Stimulated activated naive B cell treated with anti-CD40 and anti-IgM and Interleukin-4, amounts not matched to agents 10 μg/mL and 1 μg/mL and 100 μg/mL, for 72 hours (primary cell): Measurements from ENCODE around the gene C2CD5.
"Not testable (repeated sequence)": the region's sequence is repeated elsewhere in the genome, so short reads cannot be mapped to it uniquely, and the experiment has no call there.

ENCODE experiments used
- ATAC-seq, 2 donors: fragments of 150-1000 bp; cut with Tn5 transposase; replicated peaks; 2 replicates each; pipeline ENCODE4 v1.10.0; 2021; ENCODE audit warnings: moderate library complexity in 1 of 2
- DNase-seq: peaks from one replicate; pipeline ENCODE4 v3.0.0; 2021
- H3K27ac Mint-ChIP-seq: one replicate; pipeline ENCODE4 v1.8.0; 2022; ENCODE audit warnings: mild to moderate bottlenecking, mixed read lengths
- H3K27me3 Mint-ChIP-seq, 2 donors: one replicate each; pipeline ENCODE4 v1.8.0; 2022; ENCODE audit warnings: mixed read lengths in 2 of 2
- H3K36me3 Mint-ChIP-seq, 2 donors: one replicate each; pipeline ENCODE4 v1.8.0; 2022; ENCODE audit warnings: mixed read lengths in 2 of 2, mild to moderate bottlenecking in 1 of 2
- H3K4me1 Mint-ChIP-seq, 2 donors: one replicate each; pipeline ENCODE4 v1.8.0; 2022; ENCODE audit warnings: mixed read lengths in 2 of 2, mild to moderate bottlenecking in 1 of 2
- H3K4me3 Mint-ChIP-seq, 2 donors: one replicate each; pipeline ENCODE4 v1.8.0; 2022; ENCODE audit warnings: mild to moderate bottlenecking in 2 of 2, mixed read lengths in 2 of 2, moderate library complexity in 1 of 2
- H3K9me3 Mint-ChIP-seq, 2 donors: one replicate each; pipeline ENCODE4 v1.8.0; 2022; ENCODE audit warnings: mixed read lengths in 2 of 2, mild to moderate bottlenecking in 1 of 2

The C2CD5 gene, protein sequence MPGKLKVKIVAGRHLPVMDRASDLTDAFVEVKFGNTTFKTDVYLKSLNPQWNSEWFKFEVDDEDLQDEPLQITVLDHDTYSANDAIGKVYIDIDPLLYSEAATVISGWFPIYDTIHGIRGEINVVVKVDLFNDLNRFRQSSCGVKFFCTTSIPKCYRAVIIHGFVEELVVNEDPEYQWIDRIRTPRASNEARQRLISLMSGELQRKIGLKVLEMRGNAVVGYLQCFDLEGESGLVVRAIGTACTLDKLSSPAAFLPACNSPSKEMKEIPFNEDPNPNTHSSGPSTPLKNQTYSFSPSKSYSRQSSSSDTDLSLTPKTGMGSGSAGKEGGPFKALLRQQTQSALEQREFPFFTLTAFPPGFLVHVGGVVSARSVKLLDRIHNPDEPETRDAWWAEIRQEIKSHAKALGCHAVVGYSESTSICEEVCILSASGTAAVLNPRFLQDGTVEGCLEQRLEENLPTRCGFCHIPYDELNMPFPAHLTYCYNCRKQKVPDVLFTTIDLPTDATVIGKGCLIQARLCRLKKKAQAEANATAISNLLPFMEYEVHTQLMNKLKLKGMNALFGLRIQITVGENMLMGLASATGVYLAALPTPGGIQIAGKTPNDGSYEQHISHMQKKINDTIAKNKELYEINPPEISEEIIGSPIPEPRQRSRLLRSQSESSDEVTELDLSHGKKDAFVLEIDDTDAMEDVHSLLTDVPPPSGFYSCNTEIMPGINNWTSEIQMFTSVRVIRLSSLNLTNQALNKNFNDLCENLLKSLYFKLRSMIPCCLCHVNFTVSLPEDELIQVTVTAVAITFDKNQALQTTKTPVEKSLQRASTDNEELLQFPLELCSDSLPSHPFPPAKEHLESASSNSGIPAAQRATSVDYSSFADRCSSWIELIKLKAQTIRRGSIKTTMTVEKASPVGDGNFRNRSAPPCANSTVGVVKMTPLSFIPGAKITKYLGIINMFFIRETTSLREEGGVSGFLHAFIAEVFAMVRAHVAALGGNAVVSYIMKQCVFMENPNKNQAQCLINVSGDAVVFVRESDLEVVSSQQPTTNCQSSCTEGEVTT

DNA sequence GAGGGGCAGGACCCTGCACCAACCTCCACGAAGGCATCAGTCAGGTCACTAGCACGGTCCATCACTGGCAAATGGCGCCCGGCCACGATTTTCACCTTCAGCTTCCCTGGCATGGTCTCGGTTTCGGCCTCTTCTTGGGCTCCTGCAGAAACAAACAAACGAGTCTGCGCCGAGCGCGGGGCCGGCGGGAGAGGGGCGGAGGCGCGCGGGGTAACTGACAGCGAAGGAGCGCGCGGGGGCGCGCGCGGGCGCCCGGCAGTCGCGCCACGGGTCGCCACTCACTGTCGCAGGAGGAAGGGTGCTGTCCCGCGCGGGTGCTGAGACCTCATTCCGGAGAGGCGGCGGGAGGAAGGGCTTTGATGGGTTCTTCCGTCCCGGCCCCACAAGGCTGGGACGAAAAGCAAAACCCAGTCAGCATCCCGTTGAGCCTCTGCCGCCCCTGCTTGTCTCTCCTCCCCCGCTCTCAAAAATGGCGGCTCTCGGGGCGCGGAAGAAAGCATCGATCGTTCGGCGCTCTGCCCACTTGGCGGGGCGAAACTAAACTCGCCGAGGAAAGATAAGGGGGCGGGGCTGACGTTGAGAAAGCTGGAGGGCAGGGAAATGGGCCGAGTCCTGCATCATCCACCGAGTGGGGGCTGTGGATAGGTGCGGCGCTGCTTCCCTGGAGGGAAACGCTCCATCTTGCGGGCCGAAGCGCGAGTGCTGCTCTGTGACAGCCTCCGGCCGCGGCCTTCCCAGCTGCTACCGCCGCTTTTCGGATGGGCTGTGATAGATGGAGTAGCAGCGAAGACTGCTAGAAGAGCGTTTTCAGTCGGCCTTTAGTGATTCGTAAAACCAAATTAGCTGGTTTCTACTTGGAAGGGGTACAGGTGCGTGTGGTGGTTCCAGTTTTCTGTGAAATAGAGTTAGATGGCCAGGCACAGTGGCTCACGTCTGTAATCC lies at the start of gene C2CD5:
TSS of gene C2CD5 (minus strand) at position 505 of the 942 bp plus-strand sequence. CDS start at position 113, 392 bp downstream.
- Mint-ChIP-seq H3K4me3 (peak within 1 kb of the TSS; percentile 90 to 91), H3K27ac (peak within 1 kb of the TSS; percentile 97), H3K4me1 (peaks cover 28 to 38% of the 10 kb centered on the region in 2 donors), H3K27me3 (peaks cover 5 to 6% of the 10 kb centered on the region in 2 donors), H3K36me3 (peaks cover 7 to 16% of the 10 kb centered on the region in 2 donors), H3K9me3 (peaks cover 0 to 4% of the 10 kb centered on the region in 2 donors)
- DNase-seq (peak; percentile 95), ATAC-seq (peak; percentile 81 to 85)

GRCh38 chr12:22593864-22594263 lies 49.5 kb upstream of the C2CD5 start:
- no peak for ATAC-seq

GRCh38 chr12:22588817-22589216 lies 44.5 kb upstream of the C2CD5 start:
- H3K27ac Mint-ChIP-seq = no peak overlapping the region
- no peak for ATAC-seq
- no peak for DNase-seq

More at GRCh38 chr12:22593864-22594263, 49.5 kb upstream of the C2CD5 start:
- Mint-ChIP-seq H3K4me3 (no peak overlapping the region), H3K36me3 (no peaks in the 10 kb centered on the region), H3K27me3 (peaks cover 0 to 6% of the 10 kb centered on the region in 2 donors), H3K9me3 (no peaks in the 10 kb centered on the region), H3K4me1 (no peaks in the 10 kb centered on the region), H3K27ac (no peak overlapping the region)
- DNase-seq = no peak

GRCh38 chr12:22578328-22578727 lies 34.0 kb upstream of the C2CD5 start:
- Mint-ChIP-seq H3K36me3 (no peaks in the 10 kb centered on the region), H3K27ac (no peak overlapping the region), H3K4me1 (no peaks in the 10 kb centered on the region), H3K27me3 (peaks cover 0 to 8% of the 10 kb centered on the region in 2 donors), H3K4me3 (no peak overlapping the region), H3K9me3 (no peaks in the 10 kb centered on the region)
- no peak for DNase-seq
- no peak for ATAC-seq

More at GRCh38 chr12:22588817-22589216, 44.5 kb upstream of the C2CD5 start:
- peaks cover 0 to 13% of the 10 kb centered on the region in 2 donors for H3K27me3 Mint-ChIP-seq
- peaks cover 0 to 1% of the 10 kb centered on the region in 2 donors for H3K9me3 Mint-ChIP-seq
- no peaks in the 10 kb centered on the region for H3K4me1 Mint-ChIP-seq
- no peak overlapping the region for H3K4me3 Mint-ChIP-seq
- peaks cover 0 to 1% of the 10 kb centered on the region in 2 donors for H3K36me3 Mint-ChIP-seq

GRCh38 chr12:22577667-22578066 lies 33.3 kb upstream of the C2CD5 start:
- DNase-seq (no peak), ATAC-seq (no peak)
- H3K36me3 Mint-ChIP-seq = no peaks in the 10 kb centered on the region
- no peaks in the 10 kb centered on the region for H3K4me1 Mint-ChIP-seq
- H3K9me3 Mint-ChIP-seq = no peaks in the 10 kb centered on the region
- H3K27ac Mint-ChIP-seq = no peak overlapping the region
- peaks cover 0 to 8% of the 10 kb centered on the region in 2 donors for H3K27me3 Mint-ChIP-seq
- no peak overlapping the region for H3K4me3 Mint-ChIP-seq

DNA sequence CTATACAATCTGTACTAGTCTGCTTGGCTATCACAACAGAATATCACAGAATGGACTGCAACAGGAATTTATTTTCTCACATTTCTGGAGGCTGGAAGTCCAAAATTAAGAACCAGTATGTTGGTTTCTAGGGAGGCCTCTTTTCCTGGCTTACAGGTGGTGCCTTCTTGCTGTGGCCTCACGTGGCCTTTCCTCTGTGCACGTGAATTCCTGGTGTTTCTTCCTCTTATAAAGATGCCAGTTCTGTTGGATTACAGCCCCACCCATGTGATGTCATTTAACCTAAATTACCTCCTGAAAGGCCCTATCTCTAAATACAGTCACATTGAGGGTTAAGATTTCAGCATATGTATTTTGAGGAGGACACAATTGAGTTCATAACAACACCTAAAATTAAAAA lies 32.1 kb upstream of the C2CD5 start:
- ATAC-seq (no peak), DNase-seq (no peak)
- Mint-ChIP-seq H3K27me3 (peaks cover 0 to 8% of the 10 kb centered on the region in 2 donors), H3K27ac (no peak overlapping the region), H3K36me3 (no peaks in the 10 kb centered on the region), H3K4me3 (no peak overlapping the region), H3K4me1 (no peaks in the 10 kb centered on the region), H3K9me3 (no peaks in the 10 kb centered on the region)

DNA sequence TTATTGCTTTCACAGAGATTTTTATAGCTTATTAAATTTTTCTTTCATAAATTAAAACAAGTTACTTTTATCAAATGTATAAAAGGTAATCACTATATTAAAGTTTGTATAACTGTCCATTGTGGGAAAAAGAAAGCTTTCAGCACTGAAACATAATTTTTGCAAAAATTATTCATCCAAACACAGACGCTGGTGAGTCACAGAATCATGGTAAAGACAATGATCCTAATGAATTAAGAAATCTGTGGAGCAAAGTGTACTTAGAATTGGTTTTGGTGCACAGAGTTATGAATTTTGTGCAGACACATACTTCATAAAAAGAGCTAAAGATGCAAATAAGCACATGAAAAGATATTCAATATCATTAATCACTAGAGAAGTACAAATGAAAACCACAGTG lies 31.7 kb upstream of the C2CD5 start:
- no peaks in the 10 kb centered on the region for H3K36me3 Mint-ChIP-seq
- DNase-seq (no peak), ATAC-seq (no peak)
- H3K27me3 Mint-ChIP-seq = peaks cover 0 to 8% of the 10 kb centered on the region in 2 donors
- no peaks in the 10 kb centered on the region for H3K9me3 Mint-ChIP-seq
- H3K4me1 Mint-ChIP-seq = no peaks in the 10 kb centered on the region
- H3K4me3 Mint-ChIP-seq = no peak overlapping the region
- no peak overlapping the region for H3K27ac Mint-ChIP-seq

DNA sequence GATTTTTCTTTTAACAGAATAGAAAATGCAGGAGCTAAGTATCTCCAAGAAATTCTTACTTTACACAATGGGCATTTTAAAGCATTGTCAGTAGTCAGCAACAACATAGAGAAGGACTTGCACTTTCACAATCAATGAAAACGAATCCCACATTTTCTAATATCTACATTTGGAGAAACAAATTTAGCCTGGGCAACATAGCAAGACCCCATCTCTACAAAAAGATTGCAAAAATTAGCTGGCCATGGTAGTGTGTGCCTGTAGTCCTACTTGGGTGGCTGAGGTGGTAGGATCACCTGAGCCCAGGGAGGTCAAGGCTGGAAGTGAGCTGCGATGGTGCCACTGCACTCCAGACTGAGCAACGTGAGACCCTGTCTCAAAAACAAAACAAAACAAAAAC lies 30.6 kb upstream of the C2CD5 start:
- Mint-ChIP-seq H3K27ac (no peak overlapping the region), H3K4me1 (no peaks in the 10 kb centered on the region), H3K27me3 (peaks cover 0 to 5% of the 10 kb centered on the region in 2 donors), H3K4me3 (no peak overlapping the region), H3K9me3 (no peaks in the 10 kb centered on the region), H3K36me3 (no peaks in the 10 kb centered on the region)
- ATAC-seq (no peak), DNase-seq (no peak)

GRCh38 chr12:22573181-22573580 lies 28.8 kb upstream of the C2CD5 start:
- no peaks in the 10 kb centered on the region for H3K4me1 Mint-ChIP-seq
- no peak for DNase-seq
- no peak overlapping the region for H3K27ac Mint-ChIP-seq
- no peaks in the 10 kb centered on the region for H3K9me3 Mint-ChIP-seq
- H3K36me3 Mint-ChIP-seq = no peaks in the 10 kb centered on the region
- H3K4me3 Mint-ChIP-seq = no peak overlapping the region
- H3K27me3 Mint-ChIP-seq = peaks cover 0 to 8% of the 10 kb centered on the region in 2 donors
- no peak for ATAC-seq

DNA sequence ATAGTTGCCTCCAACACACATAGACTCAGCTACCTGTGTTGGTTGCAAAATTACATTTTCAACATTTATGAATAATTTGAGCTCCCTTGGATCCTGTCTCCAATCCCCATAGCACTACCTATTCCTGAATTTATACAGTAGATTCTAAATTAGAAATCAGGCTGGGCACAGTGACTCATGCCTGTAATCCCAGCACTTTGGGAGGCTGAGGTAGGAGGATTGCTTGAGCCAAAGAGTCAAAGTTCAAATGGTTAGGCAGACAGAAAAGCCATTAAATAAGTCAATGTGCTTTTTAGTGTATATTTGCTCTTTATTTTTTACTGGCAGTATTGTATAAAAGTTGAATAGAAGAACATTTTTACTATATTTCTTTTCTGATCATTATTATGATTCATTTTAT lies 24.9 kb upstream of the C2CD5 start:
- no peak overlapping the region for H3K4me3 Mint-ChIP-seq
- no peaks in the 10 kb centered on the region for H3K9me3 Mint-ChIP-seq
- no peaks in the 10 kb centered on the region for H3K4me1 Mint-ChIP-seq
- no peak overlapping the region for H3K27ac Mint-ChIP-seq
- H3K27me3 Mint-ChIP-seq = peaks cover 7 to 8% of the 10 kb centered on the region in 2 donors
- H3K36me3 Mint-ChIP-seq = no peaks in the 10 kb centered on the region
- ATAC-seq (no peak), DNase-seq (no peak)

DNA sequence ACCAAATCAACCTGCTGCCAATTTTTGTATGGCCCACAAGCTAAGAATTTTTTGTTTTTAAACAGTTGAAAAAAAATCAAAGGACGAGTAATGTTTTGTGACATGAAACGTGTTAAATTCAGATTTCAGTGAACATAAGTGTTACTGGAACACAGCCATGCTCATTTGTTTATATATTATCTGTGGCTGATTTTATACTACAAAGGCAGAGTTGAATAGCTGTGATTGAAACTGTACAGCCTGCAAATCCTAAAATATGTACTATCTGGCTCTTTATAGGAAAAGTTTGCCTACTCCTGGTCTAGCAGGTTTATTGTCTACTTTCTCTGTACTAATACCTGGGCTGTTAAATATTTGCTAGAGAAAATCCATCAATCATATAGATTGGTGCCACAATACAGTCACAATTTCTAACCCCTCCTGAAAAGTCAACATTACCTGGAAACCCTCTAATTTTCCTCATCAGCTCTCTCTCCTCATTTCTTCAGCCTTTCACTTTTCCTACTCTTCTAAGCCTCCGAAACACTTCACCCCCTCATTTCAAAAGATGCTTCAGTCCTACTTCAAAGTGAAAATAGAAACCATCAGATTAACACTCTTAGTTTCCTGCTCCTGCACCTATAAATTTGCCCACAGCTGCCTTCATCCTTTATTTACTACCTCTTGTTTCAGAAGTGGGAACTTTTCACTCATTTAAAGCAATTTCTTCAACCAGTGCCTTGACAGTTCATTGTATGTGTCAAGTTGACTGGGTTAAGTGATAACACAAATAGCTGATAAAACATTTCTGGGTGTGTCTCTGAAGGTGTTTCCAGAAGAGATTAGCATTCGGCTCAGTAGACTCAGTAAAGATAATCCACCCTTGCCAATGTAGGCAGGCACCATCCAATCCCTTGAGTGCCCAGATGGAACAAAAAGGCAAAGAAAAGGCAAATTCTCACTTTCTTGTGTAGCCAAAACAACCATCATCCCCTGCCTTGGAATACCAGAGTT lies 18.0 kb upstream of the C2CD5 start:
- peaks cover 3 to 11% of the 10 kb centered on the region in 2 donors for H3K27me3 Mint-ChIP-seq
- ATAC-seq = no peak
- no peak overlapping the region for H3K4me3 Mint-ChIP-seq
- no peaks in the 10 kb centered on the region for H3K36me3 Mint-ChIP-seq
- no peak overlapping the region for H3K27ac Mint-ChIP-seq
- H3K9me3 Mint-ChIP-seq = no peaks in the 10 kb centered on the region
- no peak for DNase-seq
- no peaks in the 10 kb centered on the region for H3K4me1 Mint-ChIP-seq

DNA sequence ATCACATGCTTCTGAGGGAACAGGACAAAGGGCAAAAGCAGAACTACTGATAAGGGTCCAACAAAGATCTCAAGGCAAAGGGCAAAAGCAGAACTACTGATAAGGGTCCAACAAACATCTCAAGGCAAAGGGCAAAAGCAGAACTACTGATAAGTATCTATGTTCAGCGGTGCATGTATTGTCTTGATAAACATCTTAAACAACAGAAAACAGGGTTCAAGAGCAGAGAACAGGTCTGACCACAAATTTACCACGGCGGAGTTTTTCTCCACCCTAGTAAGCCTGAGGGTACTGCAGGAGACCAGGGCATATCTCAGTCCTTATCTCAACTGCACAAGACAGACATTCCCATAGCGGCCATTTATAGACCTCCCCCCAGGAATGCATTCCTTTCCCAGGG lies 10.4 kb upstream of the C2CD5 start:
- H3K36me3 Mint-ChIP-seq, H3K4me3 Mint-ChIP-seq, DNase-seq, ATAC-seq, H3K4me1 Mint-ChIP-seq, H3K27me3 Mint-ChIP-seq, H3K27ac Mint-ChIP-seq: not testable (repeated sequence)
- peaks cover 11 to 12% of the 10 kb centered on the region in 2 donors for H3K9me3 Mint-ChIP-seq
